Stomach (tissue), 4 donors: ENCODE data around the gene OLFM1.

Experiments
- EP300 ChIP-seq: sonication (generic); formaldehyde crosslinking; IDR thresholded peaks from one replicate; pipeline ENCODE4 v1.6.1; 2017; ENCODE audit warnings: antibody characterized with exemption
- POLR2A ChIP-seq, 4 donors: fragments of 450-650 bp; IDR thresholded peaks; one replicate each; pipeline ENCODE4 v1.6.1; 2016; ENCODE audit warnings: antibody characterized with exemption in 4 of 4, control low read depth in 2 of 4, mild to moderate bottlenecking in 1 of 4, moderate library complexity in 1 of 4
- POLR2AphosphoS5 ChIP-seq, 3 donors: sonication (generic); formaldehyde crosslinking; IDR thresholded peaks; one replicate each; pipeline ENCODE4 v1.6.1; 2016; ENCODE audit warnings: antibody characterized with exemption in 3 of 3
- TF ChIP-seq, protein P1 (sequence below), 7 experiments: fragments of 450-650 bp in 4 of 7; fragments of 200-600 bp in 3 of 7; sonication (generic) in 3 of 7; IDR thresholded peaks; one replicate each; pipeline ENCODE4 v1.5.1; 2016 to 2019; ENCODE audit warnings: antibody characterized with exemption in 7 of 7, control low read depth in 2 of 7, mild to moderate bottlenecking in 1 of 7

DNA sequence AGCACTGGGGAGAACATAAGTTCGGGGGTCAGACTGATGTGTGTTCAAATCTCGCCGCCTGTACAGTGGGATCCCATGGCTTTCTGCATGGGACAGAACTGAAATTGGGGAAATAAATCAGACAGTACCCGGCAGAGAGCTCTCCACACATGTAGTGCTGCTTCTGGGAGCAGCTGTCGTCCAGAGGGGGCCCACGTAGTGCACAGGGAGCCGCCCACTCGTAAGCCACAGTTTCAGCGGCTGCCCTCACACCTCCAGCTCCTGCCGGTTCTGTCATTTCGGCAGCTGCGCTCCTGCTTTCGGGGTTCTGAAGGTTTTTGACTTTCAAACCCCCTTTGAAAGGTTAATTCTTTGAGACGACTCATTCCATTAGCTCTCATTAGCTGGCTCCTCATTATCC lies 83.1 kb downstream of the OLFM1 start:
- TF ChIP-seq POLR2A (IDR thresholded peaks at IDR 0.05) (no peak), POLR2AphosphoS5 (IDR thresholded peaks at IDR 0.05) (no peak), EP300 (no peak)
- TF ChIP-seq, protein P1, sequence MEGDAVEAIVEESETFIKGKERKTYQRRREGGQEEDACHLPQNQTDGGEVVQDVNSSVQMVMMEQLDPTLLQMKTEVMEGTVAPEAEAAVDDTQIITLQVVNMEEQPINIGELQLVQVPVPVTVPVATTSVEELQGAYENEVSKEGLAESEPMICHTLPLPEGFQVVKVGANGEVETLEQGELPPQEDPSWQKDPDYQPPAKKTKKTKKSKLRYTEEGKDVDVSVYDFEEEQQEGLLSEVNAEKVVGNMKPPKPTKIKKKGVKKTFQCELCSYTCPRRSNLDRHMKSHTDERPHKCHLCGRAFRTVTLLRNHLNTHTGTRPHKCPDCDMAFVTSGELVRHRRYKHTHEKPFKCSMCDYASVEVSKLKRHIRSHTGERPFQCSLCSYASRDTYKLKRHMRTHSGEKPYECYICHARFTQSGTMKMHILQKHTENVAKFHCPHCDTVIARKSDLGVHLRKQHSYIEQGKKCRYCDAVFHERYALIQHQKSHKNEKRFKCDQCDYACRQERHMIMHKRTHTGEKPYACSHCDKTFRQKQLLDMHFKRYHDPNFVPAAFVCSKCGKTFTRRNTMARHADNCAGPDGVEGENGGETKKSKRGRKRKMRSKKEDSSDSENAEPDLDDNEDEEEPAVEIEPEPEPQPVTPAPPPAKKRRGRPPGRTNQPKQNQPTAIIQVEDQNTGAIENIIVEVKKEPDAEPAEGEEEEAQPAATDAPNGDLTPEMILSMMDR (IDR thresholded peaks at IDR 0.05), result no peak
